ENCODE results near the gene COX8C. TPM values are rescaled to one million over a fixed set of nuclear protein-coding genes. Genes with fewer than 3 reads are reported as not detected.
"Not testable (repeated sequence)": the region's sequence is repeated elsewhere in the genome, so short reads cannot be mapped to it uniquely, and the experiment has no call there.

Gene COX8C
- total RNA-seq, 5 donors from 2014 or later (not counting 1 experiment from before 2014, with no cell fraction given) = not detected

- no peak overlapping the region for H3K4me3 ChIP-seq (ENCODE audit: control insufficient read depth in 1 of 2, extremely low read depth in 1 of 2, low read length in 1 of 2)
- no peaks in the 10 kb centered on the region for H3K4me1 ChIP-seq (ENCODE audit: control insufficient read depth in 1 of 2, extremely low read depth in 1 of 2, insufficient read depth in 2 of 2, low read length in 2 of 2)
- ChIA-PET POLR2A (no interaction called here), CTCF (no interaction called here)
- H3K9me3 ChIP-seq = no peaks in the 10 kb centered on the region
- H3K27ac Mint-ChIP-seq = no peak overlapping the region
- H3K4me1 Mint-ChIP-seq = no peaks in the 10 kb centered on the region
- H3K27ac ChIP-seq (ENCODE audit: low read length) = no peak overlapping the region
- H3K36me3 ChIP-seq (ENCODE audit: control insufficient read depth in 2 of 2, extremely low read depth in 1 of 2, insufficient read depth in 1 of 2, low read length in 1 of 2) = no peaks in the 10 kb centered on the region
- no CpG with 5 or more reads among the region's 1 CpG for WGBS (ENCODE audit: insufficient coverage)
- DNase-seq = no peak
- H3K9me3 Mint-ChIP-seq = peaks cover 2 to 11% (median 6%) of the 10 kb centered on the region in 3 donors
- peaks cover 21% of the 10 kb centered on the region in 2 donors for H3K27me3 Mint-ChIP-seq
- peaks cover 0 to 2% of the 10 kb centered on the region in 2 experiments for H3K27me3 ChIP-seq (replicated peaks in 1 of 2; ENCODE audit: control insufficient read depth in 2 of 2, extremely low read depth in 1 of 2, insufficient read depth in 2 of 2, low read length in 1 of 2)
- no peak overlapping the region for H3K4me3 Mint-ChIP-seq
- no peak for ATAC-seq (replicated peaks in 1 of 4)
- H3K36me3 Mint-ChIP-seq = no peaks in the 10 kb centered on the region
These were observed 32.8 kb downstream of the COX8C start for GRCh38 chr14:93379831-93380230.

- H3K27ac Mint-ChIP-seq = no peak overlapping the region
- DNase-seq (no peak), ATAC-seq (replicated peaks in 1 of 4) (no peak)
- H3K9me3 Mint-ChIP-seq = peaks cover 2 to 13% (median 6%) of the 10 kb centered on the region in 3 donors
- Histone ChIP-seq H3K4me3 (ENCODE audit: control insufficient read depth in 1 of 2, extremely low read depth in 1 of 2, low read length in 1 of 2) (no peak overlapping the region), H3K36me3 (ENCODE audit: control insufficient read depth in 2 of 2, extremely low read depth in 1 of 2, insufficient read depth in 1 of 2, low read length in 1 of 2) (no peaks in the 10 kb centered on the region), H3K9me3 (no peaks in the 10 kb centered on the region), H3K27ac (ENCODE audit: low read length) (no peak overlapping the region), H3K27me3 (replicated peaks in 1 of 2; ENCODE audit: control insufficient read depth in 2 of 2, extremely low read depth in 1 of 2, insufficient read depth in 2 of 2, low read length in 1 of 2) (peaks cover 0 to 2% of the 10 kb centered on the region in 2 experiments), H3K4me1 (ENCODE audit: control insufficient read depth in 1 of 2, extremely low read depth in 1 of 2, insufficient read depth in 2 of 2, low read length in 2 of 2) (no peaks in the 10 kb centered on the region)
- ChIA-PET CTCF (no interaction called here), POLR2A (no interaction called here)
- H3K27me3 Mint-ChIP-seq = peaks cover 23 to 32% of the 10 kb centered on the region in 2 donors
- no peaks in the 10 kb centered on the region for H3K36me3 Mint-ChIP-seq
- no peaks in the 10 kb centered on the region for H3K4me1 Mint-ChIP-seq
- no peak overlapping the region for H3K4me3 Mint-ChIP-seq
- 29% methylated on average over 1 of the region's 1 CpG for WGBS (ENCODE audit: insufficient coverage)
These were observed 34.7 kb downstream of the COX8C start for GRCh38 chr14:93381644-93382043.

GRCh38 chr14:93384256-93384655 is 37.3 kb downstream of the COX8C start:
- POLR2A ChIA-PET; ATAC-seq (replicated peaks in 1 of 4); H3K4me3 ChIP-seq (ENCODE audit: control insufficient read depth in 1 of 2, extremely low read depth in 1 of 2, low read length in 1 of 2); H3K27ac Mint-ChIP-seq; H3K9me3 ChIP-seq; H3K36me3 Mint-ChIP-seq; H3K4me1 ChIP-seq (ENCODE audit: control insufficient read depth in 1 of 2, extremely low read depth in 1 of 2, insufficient read depth in 2 of 2, low read length in 2 of 2); H3K27me3 ChIP-seq (replicated peaks in 1 of 2; ENCODE audit: control insufficient read depth in 2 of 2, extremely low read depth in 1 of 2, insufficient read depth in 2 of 2, low read length in 1 of 2); CTCF ChIA-PET; H3K4me3 Mint-ChIP-seq; H3K36me3 ChIP-seq (ENCODE audit: control insufficient read depth in 2 of 2, extremely low read depth in 1 of 2, insufficient read depth in 1 of 2, low read length in 1 of 2); H3K4me1 Mint-ChIP-seq; DNase-seq; H3K27ac ChIP-seq (ENCODE audit: low read length): not testable (repeated sequence)
- H3K9me3 Mint-ChIP-seq = peaks cover 2 to 13% (median 6%) of the 10 kb centered on the region in 3 donors
- peaks cover 32 to 43% of the 10 kb centered on the region in 2 donors for H3K27me3 Mint-ChIP-seq
- no CpG with 5 or more reads among the region's 1 CpG for WGBS (ENCODE audit: insufficient coverage)

GRCh38 chr14:93395231-93395630 is 48.2 kb downstream of the COX8C start:
- no peaks in the 10 kb centered on the region for H3K4me1 Mint-ChIP-seq

GRCh38 chr14:93396456-93396855 is 49.5 kb downstream of the COX8C start:
- H3K27me3 Mint-ChIP-seq = peaks cover 29 to 30% of the 10 kb centered on the region in 2 donors
- H3K27me3 ChIP-seq (replicated peaks in 1 of 2; ENCODE audit: control insufficient read depth in 2 of 2, extremely low read depth in 1 of 2, insufficient read depth in 2 of 2, low read length in 1 of 2) = no peaks in the 10 kb centered on the region
- H3K4me1 Mint-ChIP-seq = no peaks in the 10 kb centered on the region
- CTCF ChIA-PET = no interaction called here
- DNase-seq (no peak), ATAC-seq (replicated peaks in 1 of 4) (no peak)
- peaks cover 9 to 14% (median 12%) of the 10 kb centered on the region in 3 donors for H3K9me3 Mint-ChIP-seq
- no CpG with 5 or more reads among the region's 1 CpG for WGBS (ENCODE audit: insufficient coverage)
- no peaks in the 10 kb centered on the region for H3K36me3 Mint-ChIP-seq
- no peak overlapping the region for H3K27ac ChIP-seq (ENCODE audit: low read length)
- H3K4me3 Mint-ChIP-seq = no peak overlapping the region
- POLR2A ChIA-PET = no interaction called here
- H3K4me1 ChIP-seq (ENCODE audit: control insufficient read depth in 1 of 2, extremely low read depth in 1 of 2, insufficient read depth in 2 of 2, low read length in 2 of 2) = no peaks in the 10 kb centered on the region
- H3K27ac Mint-ChIP-seq = no peak overlapping the region
- H3K9me3 ChIP-seq = peaks cover 5% of the 10 kb centered on the region
- no peaks in the 10 kb centered on the region for H3K36me3 ChIP-seq (ENCODE audit: control insufficient read depth in 2 of 2, extremely low read depth in 1 of 2, insufficient read depth in 1 of 2, low read length in 1 of 2)
- no peak overlapping the region for H3K4me3 ChIP-seq (ENCODE audit: control insufficient read depth in 1 of 2, extremely low read depth in 1 of 2, low read length in 1 of 2)

More at GRCh38 chr14:93395231-93395630, 48.2 kb downstream of the COX8C start:
- H3K36me3 Mint-ChIP-seq = no peaks in the 10 kb centered on the region
- no peak overlapping the region for H3K4me3 ChIP-seq (ENCODE audit: control insufficient read depth in 1 of 2, extremely low read depth in 1 of 2, low read length in 1 of 2)
- no peaks in the 10 kb centered on the region for H3K27me3 ChIP-seq (replicated peaks in 1 of 2; ENCODE audit: control insufficient read depth in 2 of 2, extremely low read depth in 1 of 2, insufficient read depth in 2 of 2, low read length in 1 of 2)
- POLR2A ChIA-PET = no interaction called here
- peaks cover 22 to 26% of the 10 kb centered on the region in 2 donors for H3K27me3 Mint-ChIP-seq
- no peaks in the 10 kb centered on the region for H3K4me1 ChIP-seq (ENCODE audit: control insufficient read depth in 1 of 2, extremely low read depth in 1 of 2, insufficient read depth in 2 of 2, low read length in 2 of 2)
- peaks cover 5% of the 10 kb centered on the region for H3K9me3 ChIP-seq
- no peak overlapping the region for H3K4me3 Mint-ChIP-seq
- H3K36me3 ChIP-seq (ENCODE audit: control insufficient read depth in 2 of 2, extremely low read depth in 1 of 2, insufficient read depth in 1 of 2, low read length in 1 of 2) = no peaks in the 10 kb centered on the region
- H3K9me3 Mint-ChIP-seq = peaks cover 9 to 14% (median 12%) of the 10 kb centered on the region in 3 donors
- H3K27ac ChIP-seq (ENCODE audit: low read length) = no peak overlapping the region
- ATAC-seq (replicated peaks in 1 of 4) (no peak), DNase-seq (no peak)
- H3K27ac Mint-ChIP-seq = no peak overlapping the region
- CTCF ChIA-PET = no interaction called here

Other genes with a start within 250 kb of the COX8C start
- gene ITPK1, start 231.3 kb upstream of the COX8C start, total RNA-seq = 10 to 100 TPM; 28.0 to 43.0 (median 39.5) TPM
- gene MOAP1, start 162.3 kb upstream of the COX8C start, total RNA-seq = 10 to 100 TPM; 45.1 to 96.8 (median 47.9) TPM
- gene LYSET, start 161.9 kb upstream of the COX8C start, total RNA-seq = 10 to 100 TPM in 4 of 5 donors, 1 to 10 TPM in 1; 7.9 to 16.9 (median 14.8) TPM
- 10 to 100 TPM in 2 of 5 donors, 1 to 10 TPM in 3; 4.3 to 11.4 (median 9.2) TPM for gene GON7, start 140.1 kb upstream of the COX8C start, total RNA-seq
- 10 to 100 TPM; 12.0 to 16.9 (median 14.7) TPM for gene UBR7, start 139.9 kb upstream of the COX8C start, total RNA-seq
- gene BTBD7, start 14.1 kb upstream of the COX8C start, total RNA-seq = 10 to 100 TPM; 21.6 to 26.1 (median 26.0) TPM
- under 1 TPM in 2 of 5 donors, not detected in 3; 0.06 to 0.07 TPM for gene UNC79, start 83.8 kb downstream of the COX8C start, total RNA-seq